Stomach (tissue), 9 donors: Measurements from ENCODE around the gene CCNT2. TPM values are rescaled to one million over a fixed set of nuclear protein-coding genes. Genes with fewer than 3 reads are reported as not detected.

Source experiments
- DNase-seq, 2 donors: peaks; one replicate each; pipeline versions ENCODE4 v3.0.0 to v3.0.0-alpha.2; 2013 to 2019
- H3K27ac ChIP-seq, 5 donors: fragments of 200-600 bp in 4 of 5; sonication (generic) in 4 of 5; one replicate each; pipeline ENCODE4 v1.5.1; 2013 to 2019; ENCODE audit warnings: mild to moderate bottlenecking in 1 of 5, moderate library complexity in 1 of 5
- H3K27me3 ChIP-seq, 3 donors: fragments of 200-600 bp; sonication (generic); one replicate each; pipeline ENCODE4 v1.5.1; 2017 to 2019; ENCODE audit warnings: mixed run types in 1 of 3
- H3K36me3 ChIP-seq, 4 donors: fragments of 200-600 bp; sonication (generic); 1 replicate in 3 of 4; 2 replicates in 1 of 4; pipeline ENCODE4 v1.5.1; 2016 to 2019
- H3K4me1 ChIP-seq, 4 donors: fragments of 200-600 bp; sonication (generic); one replicate each; pipeline ENCODE4 v1.5.1; 2016 to 2019
- H3K4me3 ChIP-seq, 4 donors: fragments of 200-600 bp; sonication (generic) in 3 of 4; one replicate each; pipeline ENCODE4 v1.5.1; 2016 to 2019; ENCODE audit warnings: mild to moderate bottlenecking in 1 of 4
- H3K9me3 ChIP-seq, 4 donors: fragments of 200-600 bp; sonication (generic); one replicate each; pipeline ENCODE4 v1.5.1; 2016 to 2019
- EP300 ChIP-seq: sonication (generic); formaldehyde crosslinking; IDR thresholded peaks from one replicate; pipeline ENCODE4 v1.6.1; 2017; ENCODE audit warnings: antibody characterized with exemption
- POLR2A ChIP-seq, 4 donors: fragments of 450-650 bp; IDR thresholded peaks; one replicate each; pipeline ENCODE4 v1.6.1; 2016; ENCODE audit warnings: antibody characterized with exemption in 4 of 4, control low read depth in 2 of 4, mild to moderate bottlenecking in 1 of 4, moderate library complexity in 1 of 4
- POLR2AphosphoS5 ChIP-seq, 3 donors: sonication (generic); formaldehyde crosslinking; IDR thresholded peaks; one replicate each; pipeline ENCODE4 v1.6.1; 2016; ENCODE audit warnings: antibody characterized with exemption in 3 of 3
- WGBS, 5 donors: extraction: QIAGEN DNeasy Blood & Tissue Kit in 3 of 5; methylation state at CpG; one replicate each; pipeline versions ENCODE4 v1.1.5 to v1.1.7; 2013 to 2018; 5-methylcytosine and 5-hydroxymethylcytosine counted together
- intact Hi-C: fragments of 100-400 bp; cut with DNase I; formaldehyde crosslinking; loops from one replicate; pipeline ENCODE4 v1.15.1; 2023; ENCODE audit warnings: low total_unique reads
- polyA plus RNA-seq, 3 donors: library from polyadenylated mRNA; stranded (reverse); fragments of 200-250 nt; gene quantifications; one replicate each; pipeline ENCODE4 v1.2.3, GENCODE V29; 2013
- total RNA-seq, 5 donors: library from RNA; depleted of rRNA; stranded (reverse); fragments of >200 nt; gene quantifications; one replicate each; pipeline versions ENCODE4 v1.1.0 to v1.2.3, GENCODE V29; 2014 to 2016
- TF ChIP-seq, protein P1 (sequence below), 7 experiments: fragments of 450-650 bp in 4 of 7; fragments of 200-600 bp in 3 of 7; sonication (generic) in 3 of 7; IDR thresholded peaks; one replicate each; pipeline ENCODE4 v1.5.1; 2016 to 2019; ENCODE audit warnings: antibody characterized with exemption in 7 of 7, control low read depth in 2 of 7, mild to moderate bottlenecking in 1 of 7
- donor health status: healthy with polysubstance abuse.
- donor health status: Bipolar disorder and iron deficiency.
- donor health status: healthy.

Gene CCNT2
- total and polyA plus RNA-seq, 8 donors: 4.4 to 119 (median 17.6) TPM

DNA sequence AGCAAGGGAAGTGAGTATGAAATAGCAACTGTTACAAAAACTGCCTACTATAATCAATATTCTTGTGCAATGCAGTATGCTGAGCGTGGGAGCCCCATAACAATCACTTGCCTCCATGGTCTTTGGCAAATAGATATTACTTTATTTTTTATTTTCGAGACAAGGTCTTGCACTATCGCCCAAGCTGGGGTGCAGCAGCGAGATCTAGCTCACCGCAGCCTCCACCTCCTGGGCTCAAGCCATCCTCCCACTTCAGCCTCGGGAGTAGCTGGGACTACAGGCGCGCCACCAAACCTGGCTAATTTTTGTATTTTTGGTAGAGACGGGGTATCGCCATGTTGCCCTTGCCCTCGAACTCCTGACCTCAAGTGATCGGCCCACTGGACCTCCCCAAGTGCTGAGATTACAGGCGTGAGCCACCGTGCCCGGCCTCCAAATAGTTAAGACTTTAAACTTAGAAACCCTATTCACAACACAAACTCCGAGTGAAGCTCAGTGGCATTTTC, 1.2 kb upstream of the CCNT2 start:
- TF ChIP-seq POLR2A (IDR thresholded peaks at IDR 0.05): no peak
- TF ChIP-seq, protein P1, sequence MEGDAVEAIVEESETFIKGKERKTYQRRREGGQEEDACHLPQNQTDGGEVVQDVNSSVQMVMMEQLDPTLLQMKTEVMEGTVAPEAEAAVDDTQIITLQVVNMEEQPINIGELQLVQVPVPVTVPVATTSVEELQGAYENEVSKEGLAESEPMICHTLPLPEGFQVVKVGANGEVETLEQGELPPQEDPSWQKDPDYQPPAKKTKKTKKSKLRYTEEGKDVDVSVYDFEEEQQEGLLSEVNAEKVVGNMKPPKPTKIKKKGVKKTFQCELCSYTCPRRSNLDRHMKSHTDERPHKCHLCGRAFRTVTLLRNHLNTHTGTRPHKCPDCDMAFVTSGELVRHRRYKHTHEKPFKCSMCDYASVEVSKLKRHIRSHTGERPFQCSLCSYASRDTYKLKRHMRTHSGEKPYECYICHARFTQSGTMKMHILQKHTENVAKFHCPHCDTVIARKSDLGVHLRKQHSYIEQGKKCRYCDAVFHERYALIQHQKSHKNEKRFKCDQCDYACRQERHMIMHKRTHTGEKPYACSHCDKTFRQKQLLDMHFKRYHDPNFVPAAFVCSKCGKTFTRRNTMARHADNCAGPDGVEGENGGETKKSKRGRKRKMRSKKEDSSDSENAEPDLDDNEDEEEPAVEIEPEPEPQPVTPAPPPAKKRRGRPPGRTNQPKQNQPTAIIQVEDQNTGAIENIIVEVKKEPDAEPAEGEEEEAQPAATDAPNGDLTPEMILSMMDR (IDR thresholded peaks at IDR 0.05): no peak
- TF ChIP-seq POLR2AphosphoS5 (IDR thresholded peaks at IDR 0.05): no peak
- Histone ChIP-seq H3K4me1 (peaks cover 26 to 39% (median 33%) of the 10 kb centered on the region in 4 donors), H3K36me3 (peaks cover 0 to 6% (median 0%) of the 10 kb centered on the region in 4 donors), H3K27ac (peak overlapping the region; percentile 96 to 99 (median 99)), H3K9me3 (no peaks in the 10 kb centered on the region), H3K27me3 (no peaks in the 10 kb centered on the region), H3K4me3 (peak overlapping the region; percentile 76 to 97 (median 84))
- WGBS, 5 donors: 23 to 30% (median 25%) methylated on average over 16 of the region's 16 CpGs
- DNase-seq: no peak
- intact Hi-C loops: no loop called here

DNA sequence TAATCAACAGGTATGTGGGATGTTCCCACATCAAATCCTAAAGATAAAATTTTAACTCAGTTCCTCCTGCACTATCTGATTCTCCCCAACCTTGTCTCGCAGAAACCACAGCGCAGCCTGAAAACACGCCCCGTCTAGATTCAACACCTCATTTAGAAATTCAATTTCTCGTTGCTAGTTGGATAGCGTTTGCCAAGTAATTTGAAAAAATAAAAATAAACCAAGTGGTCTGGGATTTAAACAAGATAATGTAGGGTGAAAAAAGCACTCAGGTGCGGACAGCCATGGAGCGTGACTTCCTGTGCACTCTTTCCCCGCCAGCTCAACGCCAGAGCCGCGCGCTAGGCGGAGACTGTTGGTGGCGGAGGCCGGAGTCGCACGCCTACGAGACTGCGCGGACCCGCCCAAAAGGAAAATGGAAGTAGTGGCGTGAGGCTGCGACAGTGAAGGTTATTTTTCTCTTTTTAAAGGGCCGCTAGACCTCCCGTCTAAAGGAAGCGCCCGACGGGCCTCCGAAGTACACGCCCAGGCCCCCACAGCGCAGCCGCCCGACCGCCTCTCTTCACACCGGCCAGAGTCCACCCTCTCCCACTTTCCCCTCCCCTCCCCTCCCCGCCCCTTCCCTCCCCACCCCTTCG, 615 bp upstream of the CCNT2 start:
- Histone ChIP-seq H3K4me1 (peaks cover 32 to 45% (median 38%) of the 10 kb centered on the region in 4 donors), H3K27me3 (no peaks in the 10 kb centered on the region), H3K27ac (peak overlapping the region; percentile 96 to 99 (median 99)), H3K9me3 (no peaks in the 10 kb centered on the region), H3K4me3 (peak overlapping the region; percentile 76 to 97 (median 84)), H3K36me3 (peaks cover 0 to 6% (median 0%) of the 10 kb centered on the region in 4 donors)
- DNase-seq: peak; percentile 89 to 97
- intact Hi-C loops: no loop called here
- 0 to 2% (median 0%) methylated on average over 29 to 38 of the region's 38 CpGs for WGBS, 5 donors
- no peak for TF ChIP-seq EP300
- TF ChIP-seq POLR2A (IDR thresholded peaks at IDR 0.05): peak in 2 of 4 donors; percentile 40 to 78
- TF ChIP-seq POLR2AphosphoS5 (IDR thresholded peaks at IDR 0.05): peak; percentile 72 to 96 (median 85)
- TF ChIP-seq, protein P1 (IDR thresholded peaks at IDR 0.05): peak in 4 of 7 experiments; percentile 9 to 36 (median 22)

DNA sequence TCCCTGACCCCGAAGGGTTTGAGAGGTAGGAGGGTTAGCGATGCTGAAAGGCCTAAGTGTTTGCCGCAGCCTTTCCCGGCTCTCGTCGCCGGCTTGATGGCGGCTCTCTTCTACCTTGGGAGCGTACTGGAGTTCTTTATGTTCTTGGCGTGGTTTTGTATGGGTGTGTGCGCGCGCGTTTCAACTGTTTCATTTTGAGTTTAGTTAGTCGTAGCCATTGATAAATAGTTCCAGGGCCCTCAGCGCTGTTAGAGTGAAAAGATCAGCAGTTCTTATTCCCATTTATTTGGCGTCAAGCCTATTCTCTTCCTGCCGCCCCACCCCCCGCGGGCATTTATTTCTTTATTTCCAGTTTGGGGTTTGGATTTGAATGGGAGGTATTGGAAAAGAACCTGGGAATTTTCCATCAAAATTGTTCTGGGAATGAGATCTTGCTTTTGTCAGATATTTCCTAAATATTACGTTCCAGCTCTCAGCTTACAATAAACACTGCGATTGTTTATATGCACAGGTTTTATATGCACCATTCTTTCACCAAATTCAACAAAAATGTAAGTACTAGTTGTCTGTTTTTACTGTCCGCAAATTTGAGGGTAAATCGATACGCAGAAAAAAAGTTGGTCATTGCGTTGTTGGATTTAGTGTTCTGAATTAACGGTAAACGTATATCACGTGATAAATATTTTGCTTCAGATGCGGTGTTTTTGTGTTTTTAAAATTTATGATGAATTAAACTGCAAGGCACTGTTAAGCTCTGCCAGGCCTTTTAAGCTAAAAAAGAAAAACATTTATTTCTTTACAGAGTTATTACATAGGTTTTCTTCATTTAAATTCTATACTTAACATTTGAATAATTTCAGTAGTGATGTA, 954 bp downstream of the CCNT2 start:
- Histone ChIP-seq H3K27ac (peak overlapping the region; percentile 96 to 99 (median 99)), H3K36me3 (peaks cover 0 to 12% (median 5%) of the 10 kb centered on the region in 4 donors), H3K9me3 (no peaks in the 10 kb centered on the region), H3K27me3 (no peaks in the 10 kb centered on the region), H3K4me3 (peak overlapping the region; percentile 76 to 97 (median 84)), H3K4me1 (peaks cover 39 to 61% (median 53%) of the 10 kb centered on the region in 4 donors)
- intact Hi-C loops: no loop called here
- peak; percentile 51 to 73 for DNase-seq
- whole genome bisulfite sequencing, 5 donors: 1 to 2% (median 1%) methylated on average over 30 of the region's 30 CpGs
- TF ChIP-seq POLR2A (IDR thresholded peaks at IDR 0.05): no peak
- TF ChIP-seq, protein P1 (IDR thresholded peaks at IDR 0.05): no peak
- TF ChIP-seq EP300: no peak
- peak in 2 of 3 donors; percentile 18 to 35 for TF ChIP-seq POLR2AphosphoS5 (IDR thresholded peaks at IDR 0.05)

DNA sequence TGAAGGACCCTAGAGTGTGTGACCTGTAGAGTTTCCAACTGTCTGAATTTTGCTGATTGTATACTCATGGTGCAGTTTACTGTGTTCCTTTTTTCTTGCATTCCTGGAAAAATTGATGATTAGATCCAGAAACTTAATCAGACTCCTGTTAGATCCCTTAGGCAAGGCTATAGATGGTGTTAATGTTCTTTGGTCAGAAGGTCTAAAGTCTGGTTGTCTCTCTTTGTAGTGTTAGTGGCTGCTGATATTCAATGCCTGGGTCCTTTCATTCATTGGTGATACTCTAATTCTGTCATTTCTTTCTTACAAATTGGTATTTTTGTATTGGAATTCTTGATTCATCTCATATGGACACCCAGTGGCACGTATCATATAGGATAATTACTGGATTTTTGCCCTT, 6.3 kb downstream of the CCNT2 start:
- 92 to 97% (median 95%) methylated on average over 1 of the region's 1 CpG for WGBS, 5 donors

More for the DNA sequence above, 6.3 kb downstream of the CCNT2 start:
- Histone ChIP-seq H3K27ac (no peak overlapping the region), H3K27me3 (no peaks in the 10 kb centered on the region), H3K9me3 (no peaks in the 10 kb centered on the region), H3K4me1 (peaks cover 62 to 100% (median 85%) of the 10 kb centered on the region in 4 donors), H3K36me3 (peaks cover 0 to 16% (median 5%) of the 10 kb centered on the region in 4 donors), H3K4me3 (no peak overlapping the region)
- DNase-seq: no peak
- TF ChIP-seq, protein P1 (IDR thresholded peaks at IDR 0.05): no peak
- TF ChIP-seq EP300: no peak
- TF ChIP-seq POLR2A (IDR thresholded peaks at IDR 0.05): no peak
- TF ChIP-seq POLR2AphosphoS5 (IDR thresholded peaks at IDR 0.05): no peak
- intact Hi-C loops: no loop called here
